Testis (tissue), 2 donors: ENCODE results near the gene TBC1D30.

Experiments
- CTCF ChIP-seq, 3 experiments: fragments of 450-650 bp in 2 of 3; fragments of 200-600 bp in 1 of 3; sonication (generic) in 1 of 3; IDR thresholded peaks; one replicate each; pipeline ENCODE4 v1.5.1; 2016 to 2019; ENCODE audit warnings: antibody characterized with exemption in 3 of 3, mild to moderate bottlenecking in 2 of 3, moderate library complexity in 1 of 3
- POLR2A ChIP-seq: fragments of 450-650 bp; IDR thresholded peaks from one replicate; pipeline ENCODE4 v1.6.1; 2017; ENCODE audit warnings: antibody characterized with exemption, mild to moderate bottlenecking, moderate library complexity

DNA sequence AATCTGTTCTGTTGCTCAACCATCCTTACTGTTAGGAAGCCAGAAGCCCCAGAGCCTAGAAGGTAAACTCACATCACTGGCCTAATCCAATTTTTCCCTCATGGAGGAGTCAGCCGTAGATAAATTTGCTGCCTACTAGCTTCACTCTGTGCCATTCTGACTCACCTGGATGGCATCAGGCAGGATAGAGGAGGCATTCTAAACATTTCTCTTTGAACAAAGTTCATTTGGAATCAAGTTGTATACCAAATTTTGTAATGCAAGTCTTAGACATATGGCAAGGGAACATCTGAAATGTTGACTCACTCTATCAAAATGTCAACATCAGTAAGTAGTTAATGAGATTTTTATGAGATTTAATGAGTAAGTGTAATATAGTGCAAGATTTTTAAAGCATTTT is 13.6 kb upstream of the TBC1D30 start:
- TF ChIP-seq POLR2A (no peak), CTCF (IDR thresholded peaks at IDR 0.05) (no peak)
